IPS-15b (cell line): ENCODE data around the gene LPCAT3.

ENCODE experiments used
- H3K27me3 ChIP-seq: one replicate; pipeline ENCODE4 v1.6.1; 2013; ENCODE audit warnings: low read length; ENCODE audit not compliant: control insufficient read depth, insufficient read depth
- H3K36me3 ChIP-seq: one replicate; pipeline ENCODE4 v1.6.1; 2013; ENCODE audit warnings: low read length; ENCODE audit not compliant: control insufficient read depth, insufficient read depth
- H3K4me1 ChIP-seq: one replicate; pipeline ENCODE4 v1.6.1; 2013; ENCODE audit warnings: mild to moderate bottlenecking, low read length; ENCODE audit not compliant: control insufficient read depth, insufficient read depth
- H3K4me3 ChIP-seq: one replicate; pipeline ENCODE4 v1.5.1; 2013; ENCODE audit warnings: low read depth, low read length
- H3K9ac ChIP-seq: one replicate; pipeline ENCODE4 v1.6.1; 2013; ENCODE audit warnings: low read depth, mild to moderate bottlenecking, low read length
- H3K9me3 ChIP-seq: one replicate; pipeline ENCODE4 v1.6.1; 2013; ENCODE audit warnings: mild to moderate bottlenecking, low read length; ENCODE audit not compliant: control insufficient read depth, insufficient read depth

Gene LPCAT3

DNA sequence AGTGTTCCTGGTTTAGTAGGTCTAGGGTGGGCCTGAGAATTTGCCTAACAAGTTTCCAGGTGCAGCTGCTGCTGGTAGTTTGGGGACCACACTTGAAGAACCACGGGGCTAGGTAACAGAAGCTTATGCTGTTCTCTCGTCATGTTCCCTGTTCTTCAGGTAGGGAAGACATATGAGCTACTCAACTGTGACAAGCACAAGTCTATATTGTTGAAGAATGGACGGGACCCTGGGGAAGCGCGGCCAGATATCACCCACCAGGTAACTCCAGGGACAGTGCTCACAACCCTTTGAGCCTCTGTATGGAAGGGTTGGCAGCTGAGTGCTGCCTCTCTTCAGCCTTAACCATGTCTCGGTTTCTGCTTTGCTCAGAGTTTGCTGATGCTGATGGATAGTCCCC is 44.1 kb downstream of the LPCAT3 start:
- H3K27me3 ChIP-seq: no peaks in the 10 kb centered on the region
- peaks cover 2% of the 10 kb centered on the region for H3K4me1 ChIP-seq
- no peak overlapping the region for H3K4me3 ChIP-seq
- H3K36me3 ChIP-seq: peaks cover 45% of the 10 kb centered on the region
- H3K9me3 ChIP-seq: no peaks in the 10 kb centered on the region
- H3K9ac ChIP-seq: no peak overlapping the region

DNA sequence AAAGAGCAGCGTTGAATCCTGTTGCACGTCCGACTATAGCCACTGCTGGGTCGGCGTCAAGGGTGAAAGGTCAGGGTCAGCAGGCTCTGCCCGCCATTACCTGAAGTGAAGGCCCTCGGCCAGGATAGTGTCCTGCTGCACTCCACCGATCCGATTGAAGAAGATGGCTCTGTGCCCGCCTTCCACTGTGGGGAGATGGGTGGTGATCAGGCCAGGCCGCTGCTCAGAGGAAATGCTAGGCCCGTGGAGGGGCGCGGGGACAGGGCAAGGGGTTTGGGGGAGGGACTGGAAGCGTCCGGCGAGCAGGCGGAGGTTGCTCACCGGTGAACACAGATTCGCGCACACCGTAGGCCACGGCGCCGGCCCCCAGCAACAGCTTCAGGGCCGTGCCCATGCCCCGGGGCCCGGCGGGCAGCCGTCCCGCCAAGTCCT is 48.2 kb downstream of the LPCAT3 start:
- Histone ChIP-seq H3K4me1 (peaks cover 5% of the 10 kb centered on the region), H3K4me3 (peak overlapping the region; percentile 99)

DNA sequence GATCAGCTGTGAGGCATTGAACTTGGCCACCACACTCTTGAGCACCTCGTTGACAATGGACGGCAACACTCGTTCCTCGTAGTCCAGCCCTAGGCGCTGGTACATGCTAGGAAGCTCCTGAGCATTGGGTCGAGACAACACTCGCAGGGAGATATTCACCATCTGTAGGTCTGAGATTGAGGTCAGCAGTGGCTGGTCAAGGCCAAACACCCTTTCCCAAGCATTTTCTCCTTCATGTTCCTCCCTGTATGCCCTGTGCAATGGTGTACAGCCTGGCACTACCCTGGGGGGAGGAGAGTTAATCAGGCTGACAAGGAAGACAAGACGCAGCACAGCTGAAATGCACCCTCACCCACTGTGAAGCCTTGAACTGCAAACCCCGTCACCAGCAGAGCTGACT is 49.9 kb downstream of the LPCAT3 start:
- H3K36me3 ChIP-seq: peaks cover 36% of the 10 kb centered on the region
- no peak overlapping the region for H3K9ac ChIP-seq
- H3K9me3 ChIP-seq: no peaks in the 10 kb centered on the region
- H3K27me3 ChIP-seq: no peaks in the 10 kb centered on the region
- peaks cover 8% of the 10 kb centered on the region for H3K4me1 ChIP-seq
- peak overlapping the region; percentile 99 for H3K4me3 ChIP-seq

More for the DNA sequence above, 48.2 kb downstream of the LPCAT3 start:
- H3K36me3 ChIP-seq: peaks cover 49% of the 10 kb centered on the region
- H3K9ac ChIP-seq: peak overlapping the region; percentile 86
- H3K27me3 ChIP-seq: no peaks in the 10 kb centered on the region
- H3K9me3 ChIP-seq: no peaks in the 10 kb centered on the region

DNA sequence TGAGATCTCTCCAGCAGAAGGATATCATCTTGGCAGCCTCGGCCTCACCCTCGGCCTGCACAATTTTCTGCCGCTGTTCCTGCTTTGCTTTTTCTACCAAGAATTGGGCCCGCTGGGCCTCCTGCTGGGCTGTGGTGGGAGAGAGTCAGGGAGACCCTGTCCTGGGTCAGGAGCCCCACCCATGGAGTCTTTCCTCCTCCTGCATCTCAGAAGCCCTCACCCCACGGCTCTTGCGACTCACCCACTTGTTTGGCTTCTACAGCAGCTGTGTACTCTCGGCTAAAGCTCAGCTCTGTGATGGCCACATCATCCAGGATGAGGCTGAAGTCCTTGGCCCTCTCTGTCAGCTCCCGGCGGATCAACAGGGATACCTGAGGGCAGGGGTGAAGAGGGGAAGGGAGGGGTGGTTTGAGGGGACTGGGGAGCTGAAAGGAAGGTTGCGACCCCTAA is 50.6 kb downstream of the LPCAT3 start:
- H3K36me3 ChIP-seq: peaks cover 36% of the 10 kb centered on the region
- no peaks in the 10 kb centered on the region for H3K27me3 ChIP-seq
- H3K9ac ChIP-seq: no peak overlapping the region
- H3K4me3 ChIP-seq: no peak overlapping the region
- H3K9me3 ChIP-seq: no peaks in the 10 kb centered on the region
- H3K4me1 ChIP-seq: peaks cover 8% of the 10 kb centered on the region

DNA sequence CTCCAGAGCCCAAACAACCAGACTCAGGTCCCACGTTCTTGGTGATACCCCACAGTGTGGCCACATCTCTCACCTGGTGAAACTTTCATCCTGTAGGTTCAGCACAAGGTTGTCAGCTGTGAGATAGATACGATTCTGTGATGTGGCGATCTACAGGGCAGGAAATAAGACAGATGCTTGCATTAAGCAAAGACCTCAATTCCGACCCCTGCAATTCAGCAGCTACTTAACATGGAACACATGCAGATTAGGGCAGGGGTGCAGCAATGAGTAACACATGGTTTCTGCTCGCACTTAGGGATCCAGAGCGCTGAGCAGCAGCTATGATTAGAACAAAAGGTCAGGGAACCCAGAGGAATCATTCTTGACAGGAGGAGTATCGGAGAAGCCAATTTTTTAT is 51.9 kb downstream of the LPCAT3 start:
- Histone ChIP-seq H3K27me3 (no peaks in the 10 kb centered on the region), H3K9ac (no peak overlapping the region), H3K4me1 (peaks cover 9% of the 10 kb centered on the region), H3K36me3 (peaks cover 36% of the 10 kb centered on the region), H3K4me3 (no peak overlapping the region), H3K9me3 (no peaks in the 10 kb centered on the region)

DNA sequence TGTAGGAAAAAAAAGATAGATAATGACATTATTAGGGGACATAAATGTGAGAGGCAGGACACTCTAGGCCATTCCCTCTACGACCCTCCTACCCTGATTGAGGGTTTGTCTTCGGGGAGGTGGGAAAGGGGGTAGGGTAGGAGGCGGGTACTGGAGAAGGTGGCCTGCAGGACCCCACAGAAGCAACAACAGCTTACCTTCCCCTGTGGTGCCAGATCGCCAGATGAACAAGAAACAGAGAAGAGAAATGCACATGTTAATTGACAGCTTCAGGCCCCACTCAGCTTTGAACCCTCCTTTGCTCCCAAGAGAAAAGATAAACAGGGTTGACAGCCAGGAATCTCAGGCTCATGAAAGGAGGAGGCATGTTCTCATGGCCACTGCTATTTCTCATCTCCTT is 52.6 kb downstream of the LPCAT3 start:
- no peak overlapping the region for H3K9ac ChIP-seq
- H3K4me3 ChIP-seq: no peak overlapping the region
- H3K27me3 ChIP-seq: no peaks in the 10 kb centered on the region
- H3K36me3 ChIP-seq: peaks cover 36% of the 10 kb centered on the region
- peaks cover 14% of the 10 kb centered on the region for H3K4me1 ChIP-seq
- no peaks in the 10 kb centered on the region for H3K9me3 ChIP-seq

DNA sequence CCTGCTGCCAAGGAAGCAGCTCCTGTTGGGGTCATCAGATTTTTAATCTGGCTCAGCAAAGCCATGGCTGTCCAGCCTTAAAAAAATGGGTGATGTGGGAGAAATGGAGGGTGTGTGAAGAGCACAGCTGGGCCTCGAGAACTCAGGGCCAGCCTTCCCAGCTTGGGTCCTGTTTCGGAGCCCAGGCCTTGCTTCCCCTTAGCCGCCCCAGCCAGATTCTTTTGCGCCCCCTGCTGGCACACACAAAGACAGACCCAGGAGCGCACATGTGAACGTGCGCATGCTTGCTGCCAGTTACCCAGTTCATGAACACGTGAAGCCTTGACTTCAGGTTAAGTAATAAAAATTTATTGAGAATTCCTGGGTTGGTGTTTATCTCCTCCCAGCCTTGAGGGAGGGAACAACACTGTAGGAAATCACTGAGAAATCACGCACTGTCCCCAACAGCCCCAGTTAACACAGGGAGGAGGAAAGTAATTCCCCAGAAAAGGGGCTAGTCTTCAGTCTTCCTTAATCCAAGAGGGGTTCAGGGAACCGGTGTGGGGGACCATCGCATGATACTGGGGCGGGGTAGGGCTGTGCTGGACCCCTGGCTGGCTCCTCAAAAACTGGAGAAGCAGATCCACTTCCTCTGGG is 53.1 kb downstream of the LPCAT3 start:
- H3K9me3 ChIP-seq: no peaks in the 10 kb centered on the region
- peak overlapping the region; percentile 18 for H3K9ac ChIP-seq
- H3K36me3 ChIP-seq: peaks cover 36% of the 10 kb centered on the region
- peak overlapping the region; percentile 91 for H3K4me3 ChIP-seq
- peaks cover 17% of the 10 kb centered on the region for H3K4me1 ChIP-seq
- H3K27me3 ChIP-seq: no peaks in the 10 kb centered on the region

DNA sequence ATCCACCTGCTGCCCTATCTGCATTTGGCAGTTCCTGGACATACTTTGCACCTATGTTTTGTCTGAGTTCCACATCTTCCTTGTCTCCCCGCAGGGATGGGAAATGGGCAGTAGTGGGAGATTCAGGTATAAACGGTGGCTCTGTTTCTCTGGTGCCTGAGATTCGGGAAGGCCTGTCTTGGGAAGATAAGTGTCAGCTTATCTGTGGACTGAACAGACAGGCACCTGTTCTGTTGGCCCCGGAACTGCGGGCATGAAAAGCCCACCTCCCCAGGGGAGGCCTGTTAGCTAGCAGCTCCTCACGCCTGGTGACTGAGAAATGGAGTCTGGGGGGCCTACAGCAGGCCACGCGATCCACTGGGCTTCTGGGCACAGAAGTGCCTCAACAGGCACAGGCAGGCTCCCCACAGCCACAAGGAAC is 53.7 kb downstream of the LPCAT3 start:
- H3K4me3 ChIP-seq: peak overlapping the region; percentile 91
- H3K4me1 ChIP-seq: peaks cover 17% of the 10 kb centered on the region
- no peaks in the 10 kb centered on the region for H3K27me3 ChIP-seq
- H3K9ac ChIP-seq: peak overlapping the region; percentile 91
- no peaks in the 10 kb centered on the region for H3K9me3 ChIP-seq
- peaks cover 36% of the 10 kb centered on the region for H3K36me3 ChIP-seq

DNA sequence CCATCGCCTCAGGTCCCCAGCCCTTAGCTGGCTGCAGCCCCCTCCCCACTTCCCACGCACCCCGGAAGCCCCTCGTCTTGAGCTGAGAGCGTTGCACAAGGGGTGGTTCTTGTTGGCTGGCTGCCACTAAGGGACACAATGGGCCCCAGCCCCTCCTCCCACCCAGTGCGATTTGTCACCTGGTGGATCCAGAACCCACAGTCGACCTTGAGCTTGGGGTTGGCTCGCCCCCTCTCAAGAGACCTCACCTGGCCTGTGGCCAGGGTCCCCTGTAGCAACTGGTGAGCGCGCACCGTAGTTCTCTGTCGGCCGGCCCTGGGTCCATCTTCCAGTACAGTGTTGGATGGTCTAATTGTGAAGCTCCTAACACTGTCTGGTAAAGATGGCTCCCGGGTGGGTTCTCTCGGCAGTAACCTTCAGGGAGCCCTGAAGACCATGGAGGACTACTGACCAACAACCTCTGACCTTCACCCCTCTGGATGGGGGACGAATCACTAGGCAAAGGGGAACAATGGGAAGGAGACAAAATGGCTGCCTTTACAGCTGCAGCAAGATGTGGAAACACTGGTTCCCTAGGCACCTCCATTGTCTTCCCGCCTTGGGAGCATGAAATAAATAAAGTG is 54.4 kb downstream of the LPCAT3 start:
- Histone ChIP-seq H3K4me3 (peak overlapping the region; percentile 91), H3K9me3 (no peaks in the 10 kb centered on the region), H3K36me3 (peaks cover 30% of the 10 kb centered on the region), H3K9ac (peak overlapping the region; percentile 91), H3K4me1 (peaks cover 15% of the 10 kb centered on the region), H3K27me3 (no peaks in the 10 kb centered on the region)

DNA sequence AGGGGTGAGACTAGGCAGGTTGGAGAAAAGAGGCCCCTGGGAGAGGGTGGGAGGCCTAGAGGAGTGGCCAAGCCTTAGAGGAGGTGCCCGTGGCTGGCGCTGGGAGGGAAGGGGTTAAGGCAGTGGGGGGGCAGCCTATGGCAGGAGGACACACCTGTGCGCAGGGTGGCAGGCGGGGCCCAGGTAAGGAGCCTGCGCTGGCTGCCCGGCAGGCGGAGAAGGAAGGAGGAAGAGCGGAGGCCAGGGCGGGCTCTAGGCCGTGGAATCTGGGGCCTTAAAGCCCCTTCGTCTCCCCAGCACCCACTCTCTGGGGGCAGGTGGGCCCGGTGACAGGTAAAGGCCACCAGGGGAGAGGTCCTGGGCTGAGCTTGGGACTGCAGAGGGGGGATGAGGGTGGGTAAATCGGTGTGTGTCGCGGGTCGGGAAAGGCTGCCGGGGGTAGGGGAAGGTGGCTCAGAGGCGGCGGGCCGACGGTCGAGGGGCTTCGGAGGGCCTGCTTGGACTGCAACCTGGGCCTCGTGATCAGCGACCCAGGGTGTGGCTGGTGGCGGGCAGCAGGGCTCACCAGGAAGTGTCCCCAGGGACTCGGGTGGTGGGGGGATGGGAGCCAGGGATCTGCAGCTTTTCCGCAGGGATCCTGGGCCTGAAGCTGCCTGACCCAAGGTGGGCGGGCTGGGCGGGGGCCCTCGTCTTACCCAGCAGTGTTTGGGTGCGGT is 55.1 kb downstream of the LPCAT3 start:
- no peaks in the 10 kb centered on the region for H3K9me3 ChIP-seq
- no peaks in the 10 kb centered on the region for H3K27me3 ChIP-seq
- peak overlapping the region; percentile 91 for H3K4me3 ChIP-seq
- peaks cover 23% of the 10 kb centered on the region for H3K36me3 ChIP-seq
- peaks cover 14% of the 10 kb centered on the region for H3K4me1 ChIP-seq
- H3K9ac ChIP-seq: peak overlapping the region; percentile 91

DNA sequence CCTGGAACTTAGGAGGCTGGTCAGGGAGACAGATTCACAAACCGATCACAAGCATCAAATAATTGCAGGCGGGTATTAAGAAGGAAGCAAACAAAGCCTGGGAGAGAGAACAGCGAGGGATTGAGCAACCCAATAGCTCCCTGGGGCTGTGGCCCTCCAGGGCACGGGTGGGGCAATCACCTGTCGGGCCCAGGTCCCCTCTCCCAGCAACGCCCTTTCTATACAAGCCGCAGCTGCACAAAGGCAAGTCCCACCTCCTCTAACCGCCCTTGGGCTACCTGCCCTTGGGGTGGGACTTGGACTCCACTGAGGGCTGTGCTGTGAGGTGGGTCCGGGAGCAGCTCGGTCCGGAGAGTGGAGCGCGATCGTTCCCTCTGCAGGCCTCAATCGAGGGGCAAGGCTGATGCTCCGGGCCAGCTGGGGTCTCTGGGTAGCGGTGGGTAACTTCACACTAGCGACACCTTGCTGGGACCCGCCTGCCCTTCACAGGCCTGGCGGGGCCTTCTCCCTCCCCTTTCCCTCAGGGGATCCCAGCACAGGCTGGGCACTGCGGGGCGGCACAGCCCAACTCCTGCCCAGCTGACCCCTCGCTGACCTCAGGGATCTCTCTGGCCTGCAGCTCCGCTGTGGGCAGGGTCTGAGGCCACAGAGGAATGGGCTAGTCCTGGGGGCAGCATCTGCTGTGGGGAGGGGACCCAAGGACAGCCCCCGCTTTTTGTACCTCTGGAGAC is 55.8 kb downstream of the LPCAT3 start:
- H3K9me3 ChIP-seq: no peaks in the 10 kb centered on the region
- H3K4me1 ChIP-seq: peaks cover 14% of the 10 kb centered on the region
- no peaks in the 10 kb centered on the region for H3K27me3 ChIP-seq
- peak overlapping the region; percentile 83 for H3K9ac ChIP-seq
- H3K36me3 ChIP-seq: peaks cover 18% of the 10 kb centered on the region
- peak overlapping the region; percentile 91 for H3K4me3 ChIP-seq
